AG09309 (cell line): ENCODE measurements around the gene GREB1.

Source experiments
- DNase-seq: peaks from one replicate; pipeline ENCODE4 v3.0.0-alpha.2; 2010; ENCODE audit warnings: low read depth
- H3K4me3 ChIP-seq: 2 replicates; pipeline ENCODE4 v1.5.1; 2011; ENCODE audit warnings: mild to moderate bottlenecking, low read depth, low read length, moderate library complexity; ENCODE audit not compliant: control insufficient read depth
- CTCF ChIP-seq: IDR thresholded peaks from 2 replicates; pipeline ENCODE4 v1.5.1; 2011; ENCODE audit warnings: mild to moderate bottlenecking, low read depth, low read length, inconsistent platforms; ENCODE audit not compliant: insufficient read depth, control insufficient read depth; ENCODE audit errors: missing control alignments

GREB1 gene

GRCh38 chr2:11618708-11619062, 84.8 kb downstream of the GREB1 start:
- TF ChIP-seq CTCF = no peak
- H3K4me3 ChIP-seq = no peak overlapping the region
- no peak for DNase-seq

GRCh38 chr2:11621410-11621809, 87.6 kb downstream of the GREB1 start:
- no peak for TF ChIP-seq CTCF
- no peak for DNase-seq
- H3K4me3 ChIP-seq = no peak overlapping the region

- DNase-seq = no peak
- TF ChIP-seq CTCF = no peak
- no peak overlapping the region for H3K4me3 ChIP-seq
These were observed 88.8 kb downstream of the GREB1 start for GRCh38 chr2:11622611-11623010.

- TF ChIP-seq CTCF = no peak
- H3K4me3 ChIP-seq = no peak overlapping the region
- DNase-seq = no peak
These were observed 91.0 kb downstream of the GREB1 start for GRCh38 chr2:11624893-11625292.

- H3K4me3 ChIP-seq = no peak overlapping the region
- no peak for DNase-seq
- TF ChIP-seq CTCF = no peak
These were observed 91.8 kb downstream of the GREB1 start for GRCh38 chr2:11625671-11626070.

- no peak for TF ChIP-seq CTCF
- no peak for DNase-seq
- no peak overlapping the region for H3K4me3 ChIP-seq
These were observed 94.8 kb downstream of the GREB1 start for GRCh38 chr2:11628675-11629074.

- no peak for TF ChIP-seq CTCF
- H3K4me3 ChIP-seq = no peak overlapping the region
- no peak for DNase-seq
These were observed 95.4 kb downstream of the GREB1 start for GRCh38 chr2:11629215-11629614.
